ENCODE data around the gene IL1RAPL1.

IL1RAPL1 gene

GRCh38 chrX:28590396-28590795 is 3.1 kb downstream of the IL1RAPL1 start:
- no peak overlapping the region for H3K4me3 ChIP-seq (replicated peaks in 1 of 2; ENCODE audit: low read depth in 2 of 2, low read length in 2 of 2)

GRCh38 chrX:28591542-28591941 is 4.3 kb downstream of the IL1RAPL1 start:
- H3K4me3 ChIP-seq (replicated peaks in 1 of 2; ENCODE audit: low read depth in 2 of 2, low read length in 2 of 2) = no peak overlapping the region
- TF ChIP-seq CTCF (IDR thresholded peaks at IDR 0.05; ENCODE audit: low read depth, low read length) = no peak
- DNase-seq (ENCODE audit: low read depth in 2 of 2) = no peak

More at GRCh38 chrX:28590396-28590795, 3.1 kb downstream of the IL1RAPL1 start:
- DNase-seq (ENCODE audit: low read depth in 2 of 2) = peak in 1 of 2 donors; percentile 48
- TF ChIP-seq CTCF (IDR thresholded peaks at IDR 0.05; ENCODE audit: low read depth, low read length) = no peak

- no peak overlapping the region for H3K4me3 ChIP-seq (replicated peaks in 1 of 2; ENCODE audit: low read depth in 2 of 2, low read length in 2 of 2)
- TF ChIP-seq CTCF (IDR thresholded peaks at IDR 0.05; ENCODE audit: low read depth, low read length) = no peak
- no peak for DNase-seq (ENCODE audit: low read depth in 2 of 2)
These were observed 8.1 kb downstream of the IL1RAPL1 start for GRCh38 chrX:28595346-28595745.

GRCh38 chrX:28599957-28600356 is 12.7 kb downstream of the IL1RAPL1 start:
- no peak overlapping the region for H3K4me3 ChIP-seq (replicated peaks in 1 of 2; ENCODE audit: low read depth in 2 of 2, low read length in 2 of 2)

GRCh38 chrX:28609003-28609402 is 21.8 kb downstream of the IL1RAPL1 start:
- no peak for DNase-seq (ENCODE audit: low read depth in 2 of 2)
- no peak overlapping the region for H3K4me3 ChIP-seq (replicated peaks in 1 of 2; ENCODE audit: low read depth in 2 of 2, low read length in 2 of 2)
- TF ChIP-seq CTCF (IDR thresholded peaks at IDR 0.05; ENCODE audit: low read depth, low read length) = no peak

More at GRCh38 chrX:28599957-28600356, 12.7 kb downstream of the IL1RAPL1 start:
- no peak for TF ChIP-seq CTCF (IDR thresholded peaks at IDR 0.05; ENCODE audit: low read depth, low read length)
- DNase-seq (ENCODE audit: low read depth in 2 of 2) = no peak

GRCh38 chrX:28609917-28610613 is 22.8 kb downstream of the IL1RAPL1 start:
- peak in 1 of 2 donors; percentile 51 for DNase-seq (ENCODE audit: low read depth in 2 of 2)
- H3K4me3 ChIP-seq (replicated peaks in 1 of 2; ENCODE audit: low read depth in 2 of 2, low read length in 2 of 2) = no peak overlapping the region
- TF ChIP-seq CTCF (IDR thresholded peaks at IDR 0.05; ENCODE audit: low read depth, low read length) = no peak

GRCh38 chrX:28610746-28611145 is 23.5 kb downstream of the IL1RAPL1 start:
- TF ChIP-seq CTCF (IDR thresholded peaks at IDR 0.05; ENCODE audit: low read depth, low read length) = no peak
- DNase-seq (ENCODE audit: low read depth in 2 of 2) = no peak
- H3K4me3 ChIP-seq (replicated peaks in 1 of 2; ENCODE audit: low read depth in 2 of 2, low read length in 2 of 2) = no peak overlapping the region
